Body of pancreas (tissue), 4 donors: ENCODE data around the gene CTDSPL. TPM values are rescaled to one million over a fixed set of nuclear protein-coding genes. Genes with fewer than 3 reads are reported as not detected.

ENCODE experiments used
- ATAC-seq: fragments of 150-250 bp; one replicate; pipeline ENCODE4 v1.9.1; 2016
- DNase-seq, 4 donors: peaks; one replicate each; pipeline ENCODE4 v3.0.0-alpha.2; 2019
- H3K27ac ChIP-seq, 4 donors: fragments of 200-600 bp; sonication (generic); 1 replicate in 3 of 4; 2 replicates in 1 of 4; pipeline versions ENCODE4 v1.5.1 to v1.6.1; 2016 to 2019; ENCODE audit warnings: mild to moderate bottlenecking in 1 of 4, mixed read lengths in 1 of 4, moderate library complexity in 1 of 4
- H3K27me3 ChIP-seq, 2 donors: fragments of 200-600 bp; sonication (generic); one replicate each; pipeline ENCODE4 v1.6.0; 2016; ENCODE audit warnings: mild to moderate bottlenecking in 1 of 2
- H3K36me3 ChIP-seq, 2 donors: fragments of 200-600 bp; sonication (generic); replicated peaks in 1 of 2; 2 replicates each; pipeline ENCODE4 v1.5.1; 2016; ENCODE audit warnings: low read depth in 2 of 2; ENCODE audit not compliant: insufficient read depth in 1 of 2
- H3K4me1 ChIP-seq: fragments of 200-600 bp; sonication (generic); one replicate; pipeline ENCODE4 v1.6.0; 2016
- H3K4me3 ChIP-seq, 2 donors: fragments of 200-600 bp; sonication (generic); 1 replicate in 1 of 2; 2 replicates in 1 of 2; pipeline ENCODE4 v1.5.1; 2016 to 2019
- H3K9me3 ChIP-seq, 3 donors: fragments of 200-600 bp; sonication (generic); 1 replicate in 2 of 3; 2 replicates in 1 of 3; pipeline ENCODE4 v1.5.1; 2016
- POLR2A ChIP-seq, 3 donors: fragments of 450-650 bp; IDR thresholded peaks; one replicate each; pipeline ENCODE4 v1.6.1; 2016; ENCODE audit warnings: antibody characterized with exemption in 3 of 3, mild to moderate bottlenecking in 2 of 3
- WGBS, 2 donors: methylation state at CpG; one replicate each; pipeline ENCODE4 v1.1.5; 2017; 5-methylcytosine and 5-hydroxymethylcytosine counted together
- intact Hi-C: fragments of 100-400 bp; cut with DNase I; formaldehyde crosslinking; loops from one replicate; pipeline ENCODE4 v1.15.1; 2023
- total RNA-seq, 2 donors: library from RNA; depleted of rRNA; stranded (reverse); fragments of >200 nt; gene quantifications; one replicate each; pipeline ENCODE4 v1.1.0, GENCODE V29; 2016
- TF ChIP-seq, protein P1 (sequence below), 7 experiments: fragments of 450-650 bp in 4 of 7; fragments of 200-600 bp in 3 of 7; sonication (generic) in 3 of 7; IDR thresholded peaks; one replicate each; pipeline ENCODE4 v1.5.1; 2016 to 2019; ENCODE audit warnings: antibody characterized with exemption in 7 of 7

CTDSPL gene
- total RNA-seq, 2 donors from 2014 or later: 23.6 to 25.4 TPM

DNA sequence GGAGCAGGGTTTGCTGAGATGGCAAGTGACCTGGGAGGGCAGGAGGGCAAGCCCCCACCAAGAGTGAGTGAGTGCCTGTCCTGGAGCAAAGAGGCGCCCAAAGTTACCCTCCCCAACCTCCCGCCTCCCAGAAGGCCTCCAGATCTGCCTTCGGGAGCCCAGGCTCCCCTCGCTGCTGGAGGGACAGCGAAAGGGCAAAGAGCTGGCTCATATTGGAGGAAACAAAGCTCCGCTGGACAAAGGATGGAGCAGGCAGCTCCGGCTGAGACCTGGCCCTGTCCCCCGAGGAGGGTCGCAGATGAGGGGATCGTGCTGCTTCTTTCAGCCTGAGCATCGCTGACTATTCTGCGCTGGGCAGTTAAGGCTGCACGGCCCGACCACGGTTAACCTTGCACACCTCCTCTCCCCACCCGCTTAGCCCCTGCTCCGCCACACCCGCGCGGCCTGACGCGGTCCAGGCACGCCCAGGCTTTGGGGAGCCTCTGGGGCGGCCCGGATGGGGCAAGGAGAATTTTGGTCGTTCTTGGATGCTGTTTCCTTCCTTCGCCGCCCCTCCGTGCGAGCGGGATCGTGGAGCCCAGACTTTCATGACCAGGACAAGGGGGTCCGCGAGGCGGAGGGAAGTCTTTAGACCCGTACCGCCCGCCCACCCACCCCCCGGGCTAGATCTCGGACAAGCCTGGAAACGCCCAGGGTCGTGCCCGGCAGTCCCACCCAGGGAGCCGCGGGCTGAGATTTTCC is 167.1 kb downstream of the CTDSPL start:
- Histone ChIP-seq H3K27ac (peak overlapping the region in 3 of 4 donors; percentile 29 to 64 (median 62)), H3K9me3 (no peaks in the 10 kb centered on the region), H3K4me3 (peak overlapping the region in 1 of 2 donors; percentile 28), H3K4me1 (peaks cover 30% of the 10 kb centered on the region), H3K27me3 (no peaks in the 10 kb centered on the region), H3K36me3 (no peaks in the 10 kb centered on the region)
- TF ChIP-seq, protein P1, sequence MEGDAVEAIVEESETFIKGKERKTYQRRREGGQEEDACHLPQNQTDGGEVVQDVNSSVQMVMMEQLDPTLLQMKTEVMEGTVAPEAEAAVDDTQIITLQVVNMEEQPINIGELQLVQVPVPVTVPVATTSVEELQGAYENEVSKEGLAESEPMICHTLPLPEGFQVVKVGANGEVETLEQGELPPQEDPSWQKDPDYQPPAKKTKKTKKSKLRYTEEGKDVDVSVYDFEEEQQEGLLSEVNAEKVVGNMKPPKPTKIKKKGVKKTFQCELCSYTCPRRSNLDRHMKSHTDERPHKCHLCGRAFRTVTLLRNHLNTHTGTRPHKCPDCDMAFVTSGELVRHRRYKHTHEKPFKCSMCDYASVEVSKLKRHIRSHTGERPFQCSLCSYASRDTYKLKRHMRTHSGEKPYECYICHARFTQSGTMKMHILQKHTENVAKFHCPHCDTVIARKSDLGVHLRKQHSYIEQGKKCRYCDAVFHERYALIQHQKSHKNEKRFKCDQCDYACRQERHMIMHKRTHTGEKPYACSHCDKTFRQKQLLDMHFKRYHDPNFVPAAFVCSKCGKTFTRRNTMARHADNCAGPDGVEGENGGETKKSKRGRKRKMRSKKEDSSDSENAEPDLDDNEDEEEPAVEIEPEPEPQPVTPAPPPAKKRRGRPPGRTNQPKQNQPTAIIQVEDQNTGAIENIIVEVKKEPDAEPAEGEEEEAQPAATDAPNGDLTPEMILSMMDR (IDR thresholded peaks at IDR 0.05): no peak
- no peak for TF ChIP-seq POLR2A (IDR thresholded peaks at IDR 0.05)
- DNase-seq (no peak), ATAC-seq (no peak)
- intact Hi-C loops: no loop called here
- 39 to 54% methylated on average over 32 to 45 of the region's 45 CpGs for WGBS, 2 donors

DNA sequence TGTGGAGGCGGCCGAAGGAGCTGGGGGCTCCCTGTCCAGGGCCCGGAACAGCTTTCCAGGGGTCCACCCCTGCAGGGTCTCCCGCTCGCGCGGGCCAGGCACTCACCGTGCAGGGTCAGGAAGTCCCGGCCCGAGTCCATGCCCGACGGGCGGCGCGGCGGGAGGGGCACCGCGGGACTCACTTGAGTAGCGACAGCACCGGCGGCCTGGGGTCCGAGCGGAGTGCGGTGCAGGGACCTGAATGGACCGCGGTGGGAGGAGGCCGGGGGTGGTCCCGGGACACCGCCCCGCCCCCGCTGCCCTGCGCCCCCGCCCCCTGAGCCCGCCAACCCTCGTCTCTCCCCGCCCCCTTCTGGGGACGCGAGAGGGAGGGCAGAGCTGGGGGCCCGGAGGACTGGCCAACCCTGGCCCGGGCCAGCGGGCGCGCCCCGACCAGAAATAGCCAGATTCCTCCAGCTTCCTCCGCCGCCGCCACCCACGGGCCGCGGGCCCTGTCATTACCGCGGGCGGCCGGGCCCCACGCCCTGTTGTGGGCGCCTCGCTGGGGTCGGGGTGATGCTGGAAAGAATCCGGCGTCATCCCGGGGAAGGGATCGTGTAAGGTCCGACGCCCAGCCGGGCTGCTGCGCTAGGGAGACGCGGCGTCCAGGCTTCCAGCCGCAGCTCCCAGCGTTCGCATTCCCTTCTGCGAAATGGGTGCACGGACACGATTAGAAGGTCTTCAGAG is 167.9 kb downstream of the CTDSPL start, which contains the start of gene PLCD1:
Gene PLCD1, minus strand, starts transcription at position 243 of the 726 bp plus-strand sequence. Its CDS starts 103 bp downstream, at position 140.
- Histone ChIP-seq H3K9me3 (no peaks in the 10 kb centered on the region), H3K4me1 (peaks cover 27% of the 10 kb centered on the region), H3K4me3 (peak within 1 kb of the TSS; percentile 28 to 29), H3K27ac (peak within 1 kb of the TSS; percentile 49 to 64 (median 58)), H3K27me3 (no peaks in the 10 kb centered on the region), H3K36me3 (no peaks in the 10 kb centered on the region)
- 3 to 4% methylated on average over 20 to 59 of the region's 75 CpGs for WGBS, 2 donors
- intact Hi-C loops: no loop called here
- ATAC-seq (peak; percentile 10), DNase-seq (peak; percentile 52 to 74 (median 69))
- TF ChIP-seq, protein P1 (IDR thresholded peaks at IDR 0.05): no peak
- peak in 2 of 3 donors; percentile 55 to 57 for TF ChIP-seq POLR2A (IDR thresholded peaks at IDR 0.05)

DNA sequence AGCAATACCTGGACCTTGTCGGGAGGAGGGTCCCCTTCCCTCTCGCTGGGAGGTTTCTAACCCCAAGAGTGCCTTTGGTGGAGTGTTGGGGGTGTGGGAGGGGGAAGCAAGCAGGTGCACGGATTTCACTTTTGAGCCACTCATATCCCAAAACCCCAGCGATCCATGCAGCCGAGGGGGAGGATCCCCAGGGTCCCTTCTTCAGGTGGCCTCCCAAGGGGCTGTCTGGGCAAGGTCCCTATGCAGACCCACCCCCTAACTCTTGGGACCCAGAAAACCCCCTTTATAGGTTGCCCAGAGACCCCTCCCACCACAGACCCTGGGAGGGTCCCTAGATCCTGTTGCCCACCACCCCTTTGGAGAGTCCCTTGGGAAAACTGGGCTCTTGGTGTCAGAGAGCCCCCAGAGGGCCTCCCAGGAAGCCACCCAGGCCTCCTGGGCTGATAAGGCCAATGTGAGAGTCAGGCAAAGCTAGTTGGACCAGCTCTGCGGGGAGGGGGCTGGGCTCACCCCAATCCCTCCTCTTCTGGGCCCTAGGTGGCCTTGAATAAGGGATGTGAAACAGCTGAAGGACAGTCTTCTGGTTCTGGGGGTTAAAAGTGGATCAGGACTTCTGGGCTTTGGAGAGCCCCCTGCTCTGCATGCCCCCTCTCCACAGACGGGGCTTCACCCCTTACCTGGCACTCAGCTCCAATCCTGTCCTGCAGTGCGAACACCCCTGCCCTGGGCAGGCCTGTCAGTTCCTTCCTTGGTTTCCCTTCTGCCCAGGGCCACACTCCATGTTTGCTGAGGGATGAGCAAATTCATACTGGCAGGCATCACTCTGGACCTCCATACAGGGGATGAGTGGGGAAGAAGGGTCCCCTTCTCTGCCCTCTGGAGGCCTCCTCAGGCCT is 168.7 kb downstream of the CTDSPL start:
- peak; percentile 23 for ATAC-seq
- Histone ChIP-seq H3K27ac (peak overlapping the region in 3 of 4 donors; percentile 55 to 64 (median 62)), H3K9me3 (no peaks in the 10 kb centered on the region), H3K36me3 (no peaks in the 10 kb centered on the region), H3K27me3 (no peaks in the 10 kb centered on the region), H3K4me3 (no peak overlapping the region), H3K4me1 (peaks cover 25% of the 10 kb centered on the region)
- DNase-seq: peak in 1 of 4 donors; percentile 50
- no peak for TF ChIP-seq POLR2A (IDR thresholded peaks at IDR 0.05)
- TF ChIP-seq, protein P1 (IDR thresholded peaks at IDR 0.05): no peak
- 35 to 68% methylated on average over 3 to 8 of the region's 8 CpGs for WGBS, 2 donors
- intact Hi-C loops: no loop called here

DNA sequence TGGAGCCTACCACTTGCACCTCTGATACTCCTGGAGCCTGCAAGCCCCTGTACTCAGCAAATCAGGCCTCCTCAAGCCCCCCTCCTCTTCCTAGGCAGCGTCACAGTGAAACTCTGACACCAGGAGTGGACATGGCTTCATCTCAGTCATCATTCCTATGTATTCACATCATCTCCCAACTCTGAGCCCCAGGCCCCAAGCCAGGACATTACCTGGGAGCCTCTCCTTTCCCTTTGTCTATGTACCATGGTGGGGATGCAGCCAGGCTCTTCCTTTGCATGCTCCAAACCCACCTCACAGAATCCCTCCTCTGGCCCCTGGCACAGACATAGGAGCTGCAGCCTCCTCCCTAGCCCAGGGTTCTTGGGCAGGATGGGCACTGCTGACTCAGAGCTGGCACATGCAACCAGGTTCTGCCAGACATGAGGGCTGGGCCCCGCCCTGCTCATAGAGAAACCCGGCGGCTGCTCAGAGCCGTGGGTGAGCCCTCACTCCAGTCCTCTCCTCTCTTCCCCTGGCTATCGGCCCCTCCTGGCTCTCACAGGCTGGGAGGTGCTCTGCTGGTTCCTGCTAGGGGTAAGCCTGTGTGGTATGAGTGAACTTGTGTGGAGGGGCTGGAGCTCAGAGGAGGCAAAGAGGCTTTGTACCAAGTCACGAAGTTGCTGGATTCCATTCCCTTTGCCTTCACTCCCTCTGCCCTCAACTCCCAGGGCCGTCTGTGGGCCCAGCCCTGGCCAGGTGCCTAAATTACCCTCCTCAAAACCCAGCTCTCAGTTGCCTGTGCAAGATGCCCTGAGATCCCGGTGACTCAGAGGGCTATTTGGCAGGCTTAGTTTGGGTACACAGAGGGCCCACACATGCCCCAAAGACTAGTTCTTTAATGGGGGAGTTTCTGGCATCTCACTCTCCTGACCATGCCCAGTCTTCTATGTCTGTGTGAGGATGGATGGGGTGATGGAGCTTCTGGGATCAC is 169.6 kb downstream of the CTDSPL start:
- Histone ChIP-seq H3K4me3 (no peak overlapping the region), H3K27ac (peak overlapping the region in 3 of 4 donors; percentile 55 to 64 (median 62))
- intact Hi-C loops: no loop called here

More for the DNA sequence above, 169.6 kb downstream of the CTDSPL start:
- H3K27me3 ChIP-seq: no peaks in the 10 kb centered on the region
- no peaks in the 10 kb centered on the region for H3K36me3 ChIP-seq
- DNase-seq (peak in 3 of 4 donors; percentile 53 to 78 (median 58)), ATAC-seq (peak; percentile 34)
- TF ChIP-seq POLR2A (IDR thresholded peaks at IDR 0.05): no peak
- TF ChIP-seq, protein P1 (IDR thresholded peaks at IDR 0.05): no peak
- WGBS, 2 donors: 38 to 61% methylated on average over 9 of the region's 9 CpGs
- H3K4me1 ChIP-seq: peaks cover 17% of the 10 kb centered on the region
- H3K9me3 ChIP-seq: no peaks in the 10 kb centered on the region
